ENCODE results near the gene LRP8. TPM values are rescaled to one million over a fixed set of nuclear protein-coding genes. Genes with fewer than 3 reads are reported as not detected.
"Not testable (repeated sequence)": the region's sequence is repeated elsewhere in the genome, so short reads cannot be mapped to it uniquely, and the experiment has no call there.

The LRP8 gene
- polyA plus RNA-seq, 2 donors, result 2.7 to 6.9 TPM

- no peaks in the 10 kb centered on the region for H3K4me1 ChIP-seq (ENCODE audit: control insufficient read depth in 2 of 2, insufficient read depth in 2 of 2, low read length in 1 of 2)
- H3K9me3 ChIP-seq (ENCODE audit: control insufficient read depth in 2 of 2, insufficient read depth in 1 of 2, low read depth in 1 of 2, low read length in 1 of 2), result no peaks in the 10 kb centered on the region
- WGBS, 2 donors, result 21 to 24% methylated on average over 8 of the region's 8 CpGs
- peak overlapping the region; percentile 30 to 60 for H3K4me3 ChIP-seq (ENCODE audit: low read depth in 1 of 2, low read length in 2 of 2)
- peaks cover 0 to 5% of the 10 kb centered on the region in 2 donors for H3K36me3 ChIP-seq (ENCODE audit: control insufficient read depth in 2 of 2, insufficient read depth in 2 of 2, low read length in 1 of 2)
- H3K27me3 ChIP-seq (ENCODE audit: control insufficient read depth in 1 of 2, insufficient read depth in 2 of 2, low read length in 2 of 2), result no peaks in the 10 kb centered on the region
- H3K27ac ChIP-seq (ENCODE audit: low read depth in 2 of 2, low read length in 1 of 2), result peak overlapping the region in 1 of 2 donors; percentile 99
Measured at GRCh38 chr1:53219711-53220110, 108.2 kb downstream of the LRP8 start.

- Histone ChIP-seq H3K4me3 (ENCODE audit: low read depth in 1 of 2, low read length in 2 of 2) (no peak overlapping the region), H3K27ac (ENCODE audit: low read depth in 2 of 2, low read length in 1 of 2) (no peak overlapping the region), H3K36me3 (ENCODE audit: control insufficient read depth in 2 of 2, insufficient read depth in 2 of 2, low read length in 1 of 2) (peaks cover 3 to 11% of the 10 kb centered on the region in 2 donors), H3K4me1 (ENCODE audit: control insufficient read depth in 2 of 2, insufficient read depth in 2 of 2, low read length in 1 of 2) (no peaks in the 10 kb centered on the region), H3K9me3 (ENCODE audit: control insufficient read depth in 2 of 2, insufficient read depth in 1 of 2, low read depth in 1 of 2, low read length in 1 of 2) (no peaks in the 10 kb centered on the region), H3K27me3 (ENCODE audit: control insufficient read depth in 1 of 2, insufficient read depth in 2 of 2, low read length in 2 of 2) (no peaks in the 10 kb centered on the region)
- 87 to 88% methylated on average over 7 of the region's 7 CpGs for WGBS, 2 donors
Measured at GRCh38 chr1:53218201-53218600, 109.7 kb downstream of the LRP8 start.

GRCh38 chr1:53214376-53214940 lies 113.4 kb downstream of the LRP8 start:
- H3K36me3 ChIP-seq (ENCODE audit: control insufficient read depth in 2 of 2, insufficient read depth in 2 of 2, low read length in 1 of 2), result peaks cover 6 to 20% of the 10 kb centered on the region in 2 donors
- H3K27ac ChIP-seq (ENCODE audit: low read depth in 2 of 2, low read length in 1 of 2), result no peak overlapping the region
- WGBS, 2 donors, result 78 to 89% methylated on average over 5 of the region's 5 CpGs
- no peaks in the 10 kb centered on the region for H3K4me1 ChIP-seq (ENCODE audit: control insufficient read depth in 2 of 2, insufficient read depth in 2 of 2, low read length in 1 of 2)
- no peaks in the 10 kb centered on the region for H3K9me3 ChIP-seq (ENCODE audit: control insufficient read depth in 2 of 2, insufficient read depth in 1 of 2, low read depth in 1 of 2, low read length in 1 of 2)
- H3K27me3 ChIP-seq (ENCODE audit: control insufficient read depth in 1 of 2, insufficient read depth in 2 of 2, low read length in 2 of 2), result no peaks in the 10 kb centered on the region
- no peak overlapping the region for H3K4me3 ChIP-seq (ENCODE audit: low read depth in 1 of 2, low read length in 2 of 2)

- 97 to 98% methylated on average over 11 of the region's 11 CpGs for WGBS, 2 donors
- peaks cover 6 to 18% of the 10 kb centered on the region in 2 donors for H3K36me3 ChIP-seq (ENCODE audit: control insufficient read depth in 2 of 2, insufficient read depth in 2 of 2, low read length in 1 of 2)
Measured at GRCh38 chr1:53210954-53211353, 116.9 kb downstream of the LRP8 start.

GRCh38 chr1:53210352-53210751 lies 117.5 kb downstream of the LRP8 start:
- Histone ChIP-seq H3K27ac (ENCODE audit: low read depth in 2 of 2, low read length in 1 of 2) (no peak overlapping the region), H3K9me3 (ENCODE audit: control insufficient read depth in 2 of 2, insufficient read depth in 1 of 2, low read depth in 1 of 2, low read length in 1 of 2) (peaks cover 0 to 8% of the 10 kb centered on the region in 2 donors), H3K4me1 (ENCODE audit: control insufficient read depth in 2 of 2, insufficient read depth in 2 of 2, low read length in 1 of 2) (no peaks in the 10 kb centered on the region), H3K27me3 (ENCODE audit: control insufficient read depth in 1 of 2, insufficient read depth in 2 of 2, low read length in 2 of 2) (no peaks in the 10 kb centered on the region), H3K4me3 (ENCODE audit: low read depth in 1 of 2, low read length in 2 of 2) (no peak overlapping the region), H3K36me3 (ENCODE audit: control insufficient read depth in 2 of 2, insufficient read depth in 2 of 2, low read length in 1 of 2) (peaks cover 8 to 16% of the 10 kb centered on the region in 2 donors)
- WGBS, 2 donors, result 87 to 91% methylated on average over 7 of the region's 7 CpGs

More at GRCh38 chr1:53210954-53211353, 116.9 kb downstream of the LRP8 start:
- no peak overlapping the region for H3K4me3 ChIP-seq (ENCODE audit: low read depth in 1 of 2, low read length in 2 of 2)
- H3K27ac ChIP-seq (ENCODE audit: low read depth in 2 of 2, low read length in 1 of 2), result no peak overlapping the region
- peaks cover 0 to 5% of the 10 kb centered on the region in 2 donors for H3K9me3 ChIP-seq (ENCODE audit: control insufficient read depth in 2 of 2, insufficient read depth in 1 of 2, low read depth in 1 of 2, low read length in 1 of 2)
- no peaks in the 10 kb centered on the region for H3K27me3 ChIP-seq (ENCODE audit: control insufficient read depth in 1 of 2, insufficient read depth in 2 of 2, low read length in 2 of 2)
- no peaks in the 10 kb centered on the region for H3K4me1 ChIP-seq (ENCODE audit: control insufficient read depth in 2 of 2, insufficient read depth in 2 of 2, low read length in 1 of 2)

GRCh38 chr1:53207726-53208125 lies 120.1 kb downstream of the LRP8 start:
- peaks cover 0 to 8% of the 10 kb centered on the region in 2 donors for H3K9me3 ChIP-seq (ENCODE audit: control insufficient read depth in 2 of 2, insufficient read depth in 1 of 2, low read depth in 1 of 2, low read length in 1 of 2)
- H3K4me1 ChIP-seq (ENCODE audit: control insufficient read depth in 2 of 2, insufficient read depth in 2 of 2, low read length in 1 of 2), result no peaks in the 10 kb centered on the region
- 48 to 66% methylated on average over 1 of the region's 1 CpG for WGBS, 2 donors
- H3K27ac ChIP-seq (ENCODE audit: low read depth in 2 of 2, low read length in 1 of 2), result no peak overlapping the region
- no peaks in the 10 kb centered on the region for H3K27me3 ChIP-seq (ENCODE audit: control insufficient read depth in 1 of 2, insufficient read depth in 2 of 2, low read length in 2 of 2)
- no peak overlapping the region for H3K4me3 ChIP-seq (ENCODE audit: low read depth in 1 of 2, low read length in 2 of 2)
- peaks cover 5 to 13% of the 10 kb centered on the region in 2 donors for H3K36me3 ChIP-seq (ENCODE audit: control insufficient read depth in 2 of 2, insufficient read depth in 2 of 2, low read length in 1 of 2)

GRCh38 chr1:53206735-53207379 lies 121.0 kb downstream of the LRP8 start:
- no peaks in the 10 kb centered on the region for H3K4me1 ChIP-seq (ENCODE audit: control insufficient read depth in 2 of 2, insufficient read depth in 2 of 2, low read length in 1 of 2)
- H3K9me3 ChIP-seq (ENCODE audit: control insufficient read depth in 2 of 2, insufficient read depth in 1 of 2, low read depth in 1 of 2, low read length in 1 of 2), result peaks cover 0 to 8% of the 10 kb centered on the region in 2 donors
- H3K27me3 ChIP-seq (ENCODE audit: control insufficient read depth in 1 of 2, insufficient read depth in 2 of 2, low read length in 2 of 2), result no peaks in the 10 kb centered on the region
- 93 to 98% methylated on average over 1 of the region's 1 CpG for WGBS, 2 donors
- H3K4me3 ChIP-seq (ENCODE audit: low read depth in 1 of 2, low read length in 2 of 2), result no peak overlapping the region
- no peak overlapping the region for H3K27ac ChIP-seq (ENCODE audit: low read depth in 2 of 2, low read length in 1 of 2)
- H3K36me3 ChIP-seq (ENCODE audit: control insufficient read depth in 2 of 2, insufficient read depth in 2 of 2, low read length in 1 of 2), result peaks cover 9 to 19% of the 10 kb centered on the region in 2 donors

GRCh38 chr1:53206083-53206685 lies 121.7 kb downstream of the LRP8 start:
- peaks cover 8 to 18% of the 10 kb centered on the region in 2 donors for H3K36me3 ChIP-seq (ENCODE audit: control insufficient read depth in 2 of 2, insufficient read depth in 2 of 2, low read length in 1 of 2)
- H3K27me3 ChIP-seq (ENCODE audit: control insufficient read depth in 1 of 2, insufficient read depth in 2 of 2, low read length in 2 of 2); H3K4me1 ChIP-seq (ENCODE audit: control insufficient read depth in 2 of 2, insufficient read depth in 2 of 2, low read length in 1 of 2); H3K9me3 ChIP-seq (ENCODE audit: control insufficient read depth in 2 of 2, insufficient read depth in 1 of 2, low read depth in 1 of 2, low read length in 1 of 2); H3K4me3 ChIP-seq (ENCODE audit: low read depth in 1 of 2, low read length in 2 of 2); H3K27ac ChIP-seq (ENCODE audit: low read depth in 2 of 2, low read length in 1 of 2): not testable (repeated sequence)
- WGBS, 2 donors, result 98 to 99% methylated on average over 3 of the region's 3 CpGs

GRCh38 chr1:53205496-53205895 lies 122.4 kb downstream of the LRP8 start:
- not testable (repeated sequence) for H3K27me3 ChIP-seq (ENCODE audit: control insufficient read depth in 1 of 2, insufficient read depth in 2 of 2, low read length in 2 of 2); H3K27ac ChIP-seq (ENCODE audit: low read depth in 2 of 2, low read length in 1 of 2); H3K4me3 ChIP-seq (ENCODE audit: low read depth in 1 of 2, low read length in 2 of 2); H3K9me3 ChIP-seq (ENCODE audit: control insufficient read depth in 2 of 2, insufficient read depth in 1 of 2, low read depth in 1 of 2, low read length in 1 of 2); H3K4me1 ChIP-seq (ENCODE audit: control insufficient read depth in 2 of 2, insufficient read depth in 2 of 2, low read length in 1 of 2)
- H3K36me3 ChIP-seq (ENCODE audit: control insufficient read depth in 2 of 2, insufficient read depth in 2 of 2, low read length in 1 of 2), result peaks cover 6 to 13% of the 10 kb centered on the region in 2 donors
- WGBS, 2 donors, result 98 to 100% methylated on average over 1 of the region's 1 CpG
